HG02970 (cell line): Measurements from ENCODE around the gene PPARA.

Source experiments
- ATAC-seq: cut with Tn5 transposase; IDR thresholded peaks from one replicate; pipeline ENCODE4 v1.9.1; 2021; ENCODE audit warnings: mild to moderate bottlenecking, moderate library complexity, moderate number of reproducible peaks; ENCODE audit not compliant: unreplicated experiment, low FRiP score

PPARA gene

GRCh38 chr22:46238541-46238940 lies 88.2 kb downstream of the PPARA start:
- no peak for ATAC-seq

- ATAC-seq, result no peak
These were observed 89.1 kb downstream of the PPARA start for GRCh38 chr22:46239261-46240048.

GRCh38 chr22:46240073-46240472 lies 89.7 kb downstream of the PPARA start:
- no peak for ATAC-seq

- no peak for ATAC-seq
These were observed 90.2 kb downstream of the PPARA start for GRCh38 chr22:46240506-46240905.

- no peak for ATAC-seq
These were observed 90.6 kb downstream of the PPARA start for GRCh38 chr22:46240907-46241306.

GRCh38 chr22:46241396-46242007 lies 91.2 kb downstream of the PPARA start:
- no peak for ATAC-seq

- no peak for ATAC-seq
These were observed 91.8 kb downstream of the PPARA start for GRCh38 chr22:46242076-46242475.

GRCh38 chr22:46244771-46245170 lies 94.4 kb downstream of the PPARA start:
- no peak for ATAC-seq

GRCh38 chr22:46245511-46245910 lies 95.2 kb downstream of the PPARA start:
- no peak for ATAC-seq

GRCh38 chr22:46246178-46246577 lies 95.9 kb downstream of the PPARA start:
- ATAC-seq, result no peak

- ATAC-seq, result no peak
These were observed 97.2 kb downstream of the PPARA start for GRCh38 chr22:46247443-46247975.

GRCh38 chr22:46250035-46250782 lies 99.9 kb downstream of the PPARA start, which contains the start of gene CDPF1:
Gene CDPF1, minus strand, starts transcription at chr22:46250293. Its CDS starts 2,009 bp downstream, at chr22:46248284.
- ATAC-seq, result peak; percentile 71

- no peak for ATAC-seq
These were observed 100.4 kb downstream of the PPARA start for GRCh38 chr22:46250783-46251125.

- ATAC-seq, result no peak
These were observed 100.9 kb downstream of the PPARA start for GRCh38 chr22:46251266-46251665.

GRCh38 chr22:46251816-46252380 lies 101.6 kb downstream of the PPARA start:
- ATAC-seq, result no peak

- ATAC-seq, result no peak
These were observed 106.1 kb downstream of the PPARA start for GRCh38 chr22:46256358-46256958.

GRCh38 chr22:46259374-46259773 lies 109.0 kb downstream of the PPARA start:
- no peak for ATAC-seq

GRCh38 chr22:46260038-46260437 lies 109.7 kb downstream of the PPARA start:
- no peak for ATAC-seq

- ATAC-seq, result no peak
These were observed 112.3 kb downstream of the PPARA start for GRCh38 chr22:46262449-46263215.

- ATAC-seq, result no peak
These were observed 112.9 kb downstream of the PPARA start, which contains the start of gene PKDREJ for GRCh38 chr22:46263216-46263590. Gene PKDREJ, minus strand, starts transcription at chr22:46263343. Its CDS starts 21 bp downstream, at chr22:46263322.
